ENCODE results near the gene LILRB4. TPM values are rescaled to one million over a fixed set of nuclear protein-coding genes. Genes with fewer than 3 reads are reported as not detected.

The LILRB4 gene
- total RNA-seq, 1 experiment from 2014 or later: not detected

DNA sequence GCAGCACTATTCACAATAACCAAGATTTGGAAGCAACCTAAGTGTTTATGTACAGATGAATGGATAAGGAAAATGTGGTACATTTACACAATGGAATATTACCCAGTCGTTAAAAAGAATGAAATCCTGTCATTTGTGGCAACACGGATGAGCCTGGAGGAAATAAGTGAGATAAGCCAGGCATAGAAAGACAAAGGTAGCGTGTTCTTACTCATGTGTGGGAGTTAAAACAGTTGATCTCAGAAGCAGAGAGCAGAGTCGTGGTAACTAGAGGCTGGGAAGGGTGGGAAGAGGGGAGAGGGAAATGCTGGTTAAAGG lies 29.5 kb downstream of the LILRB4 start:
- no peaks in the 10 kb centered on the region for H3K9me3 ChIP-seq (ENCODE audit: low read depth, low read length, poor library complexity, severe bottlenecking)
- no peaks in the 10 kb centered on the region for H3K36me3 ChIP-seq (ENCODE audit: insufficient read depth, low read length, poor library complexity, severe bottlenecking)
- no peak for DNase-seq (ENCODE audit: low spot score)
- POLR2A ChIA-PET (ENCODE audit: low non-redundant PET): no interaction called here
- CTCF ChIA-PET: no interaction called here
- H3K27me3 ChIP-seq (replicated peaks; ENCODE audit: insufficient read depth, low read depth, low read length, poor library complexity): peaks cover 39% of the 10 kb centered on the region
- BruUV-seq (replicated peaks): no TSS peak
- H3K4me3 ChIP-seq (ENCODE audit: low read depth, low read length, poor library complexity, severe bottlenecking): no peak overlapping the region
- TF ChIP-seq EZH2 (IDR thresholded peaks at IDR 0.05; ENCODE audit: borderline replicate concordance, low read depth, low read length, poor library complexity, severe bottlenecking): no peak
- TF ChIP-seq, protein P1, sequence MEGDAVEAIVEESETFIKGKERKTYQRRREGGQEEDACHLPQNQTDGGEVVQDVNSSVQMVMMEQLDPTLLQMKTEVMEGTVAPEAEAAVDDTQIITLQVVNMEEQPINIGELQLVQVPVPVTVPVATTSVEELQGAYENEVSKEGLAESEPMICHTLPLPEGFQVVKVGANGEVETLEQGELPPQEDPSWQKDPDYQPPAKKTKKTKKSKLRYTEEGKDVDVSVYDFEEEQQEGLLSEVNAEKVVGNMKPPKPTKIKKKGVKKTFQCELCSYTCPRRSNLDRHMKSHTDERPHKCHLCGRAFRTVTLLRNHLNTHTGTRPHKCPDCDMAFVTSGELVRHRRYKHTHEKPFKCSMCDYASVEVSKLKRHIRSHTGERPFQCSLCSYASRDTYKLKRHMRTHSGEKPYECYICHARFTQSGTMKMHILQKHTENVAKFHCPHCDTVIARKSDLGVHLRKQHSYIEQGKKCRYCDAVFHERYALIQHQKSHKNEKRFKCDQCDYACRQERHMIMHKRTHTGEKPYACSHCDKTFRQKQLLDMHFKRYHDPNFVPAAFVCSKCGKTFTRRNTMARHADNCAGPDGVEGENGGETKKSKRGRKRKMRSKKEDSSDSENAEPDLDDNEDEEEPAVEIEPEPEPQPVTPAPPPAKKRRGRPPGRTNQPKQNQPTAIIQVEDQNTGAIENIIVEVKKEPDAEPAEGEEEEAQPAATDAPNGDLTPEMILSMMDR (conservative IDR thresholded peaks at IDR 0.05; ENCODE audit: low read depth, low read length): no peak
- no peak overlapping the region for H3K27ac ChIP-seq (ENCODE audit: low read depth, low read length, poor library complexity, severe bottlenecking)
- intact Hi-C loops (cut with micrococcal nuclease; ENCODE audit: unreplicated experiment): no loop called here
- no peaks in the 10 kb centered on the region for H3K4me1 ChIP-seq (ENCODE audit: insufficient read depth, low read length, poor library complexity, severe bottlenecking)

DNA sequence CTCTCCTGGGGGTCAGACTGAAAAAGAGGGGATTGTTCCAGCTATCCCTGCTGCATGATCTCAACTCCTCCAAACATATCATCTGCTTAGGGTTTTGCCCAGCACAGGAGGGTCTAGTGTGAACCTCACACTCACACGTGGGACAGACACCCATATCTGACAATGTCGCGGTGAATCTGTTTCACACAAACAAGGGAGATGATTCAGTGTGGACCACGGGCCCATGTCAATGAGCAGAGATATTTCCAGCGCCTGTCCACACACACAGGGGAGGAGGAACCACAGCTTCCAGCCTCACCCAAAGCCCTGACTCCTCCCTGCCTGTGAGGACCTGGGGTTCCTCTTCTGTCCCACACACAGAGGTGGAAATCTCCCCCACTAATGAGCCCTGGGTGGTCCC lies 31.9 kb downstream of the LILRB4 start:
- CTCF ChIA-PET: no interaction called here
- no peak for TF ChIP-seq EZH2 (IDR thresholded peaks at IDR 0.05; ENCODE audit: borderline replicate concordance, low read depth, low read length, poor library complexity, severe bottlenecking)
- TF ChIP-seq, protein P1 (conservative IDR thresholded peaks at IDR 0.05; ENCODE audit: low read depth, low read length): no peak
- intact Hi-C loops (cut with micrococcal nuclease; ENCODE audit: unreplicated experiment): no loop called here
- Histone ChIP-seq H3K4me1 (ENCODE audit: insufficient read depth, low read length, poor library complexity, severe bottlenecking) (no peaks in the 10 kb centered on the region), H3K27ac (ENCODE audit: low read depth, low read length, poor library complexity, severe bottlenecking) (no peak overlapping the region), H3K4me3 (ENCODE audit: low read depth, low read length, poor library complexity, severe bottlenecking) (no peak overlapping the region), H3K27me3 (replicated peaks; ENCODE audit: insufficient read depth, low read depth, low read length, poor library complexity) (peaks cover 29% of the 10 kb centered on the region), H3K9me3 (ENCODE audit: low read depth, low read length, poor library complexity, severe bottlenecking) (no peaks in the 10 kb centered on the region), H3K36me3 (ENCODE audit: insufficient read depth, low read length, poor library complexity, severe bottlenecking) (no peaks in the 10 kb centered on the region)
- DNase-seq (ENCODE audit: low spot score): no peak
- no TSS peak for BruUV-seq (replicated peaks)
- POLR2A ChIA-PET (ENCODE audit: low non-redundant PET): no interaction called here

DNA sequence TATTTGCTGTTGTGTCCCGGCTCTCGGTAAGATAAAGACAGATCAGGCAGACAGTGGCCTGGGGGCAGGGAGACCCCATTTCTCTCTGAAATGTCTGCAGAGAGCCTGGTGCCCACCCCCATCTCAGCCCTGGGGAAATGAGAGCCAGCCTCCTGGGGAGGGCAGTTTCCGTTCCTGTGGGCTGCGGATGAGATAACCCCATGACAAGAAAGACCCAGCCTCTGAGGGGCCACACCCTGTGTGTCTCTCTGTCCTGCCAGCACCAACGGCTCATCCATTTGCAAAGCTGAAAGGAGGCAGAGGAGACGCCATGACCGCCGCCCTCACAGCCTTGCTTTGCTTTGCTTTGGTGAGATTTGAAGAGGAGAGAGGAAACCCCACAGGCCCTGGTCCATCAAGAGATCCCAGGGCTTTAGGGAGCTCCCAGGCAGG lies 33.3 kb downstream of the LILRB4 start:
- no peaks in the 10 kb centered on the region for H3K36me3 ChIP-seq (ENCODE audit: insufficient read depth, low read length, poor library complexity, severe bottlenecking)
- DNase-seq (ENCODE audit: low spot score): no peak
- ChIA-PET CTCF (no interaction called here), POLR2A (ENCODE audit: low non-redundant PET) (no interaction called here)
- H3K4me3 ChIP-seq (ENCODE audit: low read depth, low read length, poor library complexity, severe bottlenecking): no peak overlapping the region
- intact Hi-C loops (cut with micrococcal nuclease; ENCODE audit: unreplicated experiment): no loop called here
- H3K9me3 ChIP-seq (ENCODE audit: low read depth, low read length, poor library complexity, severe bottlenecking): no peaks in the 10 kb centered on the region
- H3K4me1 ChIP-seq (ENCODE audit: insufficient read depth, low read length, poor library complexity, severe bottlenecking): no peaks in the 10 kb centered on the region
- TF ChIP-seq, protein P1 (conservative IDR thresholded peaks at IDR 0.05; ENCODE audit: low read depth, low read length): no peak
- no peak for TF ChIP-seq EZH2 (IDR thresholded peaks at IDR 0.05; ENCODE audit: borderline replicate concordance, low read depth, low read length, poor library complexity, severe bottlenecking)
- no TSS peak for BruUV-seq (replicated peaks)
- no peak overlapping the region for H3K27ac ChIP-seq (ENCODE audit: low read depth, low read length, poor library complexity, severe bottlenecking)
- H3K27me3 ChIP-seq (replicated peaks; ENCODE audit: insufficient read depth, low read depth, low read length, poor library complexity): peaks cover 33% of the 10 kb centered on the region

Data from A673 (cell line).